HG02840 (cell line): ENCODE results near the gene TERT.
"Not testable (repeated sequence)": the region's sequence is repeated elsewhere in the genome, so short reads cannot be mapped to it uniquely, and the experiment has no call there.

ENCODE experiments used
- ATAC-seq: cut with Tn5 transposase; IDR thresholded peaks from one replicate; pipeline ENCODE4 v1.9.1; 2021; ENCODE audit warnings: mild to moderate bottlenecking, moderate library complexity, moderate number of reproducible peaks; ENCODE audit not compliant: unreplicated experiment, low FRiP score

TERT gene

GRCh38 chr5:1280177-1281037 lies 14.5 kb downstream of the TERT start:
- ATAC-seq = no peak

- ATAC-seq = no peak
Measured at GRCh38 chr5:1279443-1280151, 15.3 kb downstream of the TERT start.

DNA sequence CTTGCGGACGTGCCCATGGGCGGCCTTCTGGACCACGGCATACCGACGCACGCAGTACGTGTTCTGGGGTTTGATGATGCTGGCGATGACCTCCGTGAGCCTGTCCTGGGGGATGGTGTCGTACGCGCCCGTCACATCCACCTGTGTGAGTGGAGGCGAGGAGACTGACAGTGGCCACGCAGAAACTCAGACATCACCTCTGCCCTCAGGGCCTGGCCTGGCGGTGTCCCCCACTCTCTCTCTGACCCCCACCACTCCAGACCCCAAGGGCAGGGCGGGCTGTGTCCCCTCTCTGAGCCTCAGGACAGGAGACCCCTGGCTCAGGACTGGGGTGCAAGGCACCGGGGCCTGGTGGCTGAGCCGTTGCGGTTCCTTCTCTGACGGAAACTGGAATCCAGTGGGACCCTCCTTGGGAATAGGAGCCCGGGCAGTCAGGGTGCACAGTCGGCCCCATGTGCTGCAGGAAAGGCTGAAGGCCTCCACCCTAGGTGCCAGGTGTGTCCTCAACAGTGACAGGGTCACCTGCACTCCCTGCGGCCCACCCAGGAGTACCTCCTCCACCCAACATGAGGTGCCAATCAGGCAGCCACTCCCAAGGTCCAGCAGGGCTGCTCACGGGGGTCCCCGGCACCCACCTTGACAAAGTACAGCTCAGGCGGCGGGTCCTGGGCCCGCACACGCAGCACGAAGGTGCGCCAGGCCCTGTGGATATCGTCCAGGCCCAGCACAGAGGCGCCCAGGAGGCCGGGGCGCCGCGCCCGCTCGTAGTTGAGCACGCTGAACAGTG lies 16.0 kb downstream of the TERT start:
- no peak for ATAC-seq

DNA sequence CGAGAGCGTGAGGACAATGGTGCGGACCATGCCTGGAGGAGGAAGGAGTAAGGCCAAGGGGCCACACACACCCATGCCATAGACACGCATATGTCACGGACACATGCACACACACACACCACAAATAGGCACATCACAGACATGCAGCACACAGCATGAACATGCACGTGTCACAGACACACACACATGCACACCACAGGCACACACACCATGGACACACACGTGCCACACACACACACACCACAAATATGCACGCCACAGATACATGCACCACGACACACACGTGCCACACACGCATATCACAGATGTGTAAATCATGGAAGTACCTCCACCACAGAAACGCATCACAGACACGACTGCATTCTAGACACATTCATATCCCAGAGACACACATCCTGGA lies 16.7 kb downstream of the TERT start:
- no peak for ATAC-seq

DNA sequence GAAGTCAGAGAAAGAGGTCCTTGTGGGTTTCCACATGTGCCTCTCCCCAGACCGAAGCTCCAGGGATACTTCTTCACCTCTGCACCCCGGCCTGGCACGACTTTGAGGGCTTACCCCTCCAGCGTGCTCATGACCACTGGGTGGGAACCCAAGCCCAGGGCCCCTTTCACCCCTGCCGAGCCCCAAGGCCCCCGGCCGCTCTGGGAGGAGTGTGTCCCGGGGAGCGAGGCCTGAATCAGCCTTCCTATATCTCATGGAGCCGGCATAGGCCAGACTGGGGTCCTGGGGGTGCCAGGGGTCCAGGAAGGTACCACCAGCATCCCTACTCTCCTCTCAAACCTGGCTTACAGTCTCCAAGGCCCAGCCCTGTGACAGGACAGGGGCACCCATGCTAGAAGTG lies 17.1 kb downstream of the TERT start:
- no peak for ATAC-seq

GRCh38 chr5:1277331-1277730 lies 17.5 kb downstream of the TERT start:
- no peak for ATAC-seq

DNA sequence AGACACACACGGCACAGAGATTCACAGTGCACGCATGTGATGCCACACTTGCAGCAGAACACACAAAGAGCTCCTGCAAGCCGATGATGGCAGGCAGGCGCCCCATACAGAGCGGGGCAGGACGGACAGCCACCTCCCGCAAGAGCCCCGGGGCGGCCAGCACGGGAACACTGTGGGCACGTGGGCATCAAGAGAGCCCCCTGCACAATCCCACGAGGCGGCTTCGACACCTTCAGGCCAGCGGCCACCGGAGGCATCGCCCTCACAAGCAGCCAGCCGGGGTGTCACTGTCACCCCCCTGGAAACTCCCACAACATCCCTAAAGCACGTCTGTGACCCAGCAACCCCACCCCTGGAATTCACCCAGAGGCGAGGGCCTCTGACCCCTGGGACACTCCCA lies 17.9 kb downstream of the TERT start:
- ATAC-seq = no peak

GRCh38 chr5:1275397-1276391 lies 19.2 kb downstream of the TERT start:
- not testable (repeated sequence) for ATAC-seq

- ATAC-seq = no peak
Measured at GRCh38 chr5:1274471-1274870, 20.4 kb downstream of the TERT start.

DNA sequence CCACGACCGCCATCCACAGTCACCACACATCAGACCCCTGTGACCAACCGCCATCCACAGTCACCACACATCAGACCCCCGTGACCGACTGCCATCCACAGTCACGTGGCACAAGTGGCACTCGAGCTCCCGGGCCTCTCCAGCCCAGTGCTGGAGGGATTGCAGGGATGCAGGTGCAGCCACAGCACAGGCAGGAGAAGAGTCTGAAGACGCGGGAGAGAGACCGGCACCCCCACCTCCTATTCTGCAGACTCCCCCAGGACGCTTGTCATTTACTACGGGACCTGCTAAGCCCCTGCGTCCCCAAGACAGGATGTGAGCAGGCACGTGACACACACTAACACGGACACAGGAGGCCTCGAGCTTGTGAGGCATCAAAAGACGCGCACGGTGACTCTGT lies 21.1 kb downstream of the TERT start:
- ATAC-seq = no peak

DNA sequence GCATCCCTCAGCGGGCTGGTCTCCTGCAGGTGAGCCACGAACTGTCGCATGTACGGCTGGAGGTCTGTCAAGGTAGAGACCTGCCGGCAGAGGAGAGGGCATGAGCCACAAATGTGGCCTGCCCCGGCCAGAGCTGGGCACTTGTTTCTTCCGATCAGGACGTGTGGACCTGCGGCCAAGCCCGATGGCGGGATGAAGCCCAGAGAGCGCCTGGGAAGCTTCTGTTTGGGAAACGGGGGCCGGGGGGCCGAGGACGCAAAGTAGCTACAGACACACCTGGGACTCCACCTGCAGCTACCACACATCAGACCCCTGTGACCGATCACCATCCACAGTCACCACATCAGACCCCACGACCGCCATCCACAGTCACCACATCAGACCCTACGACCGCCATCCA lies 22.7 kb downstream of the TERT start:
- ATAC-seq = no peak

DNA sequence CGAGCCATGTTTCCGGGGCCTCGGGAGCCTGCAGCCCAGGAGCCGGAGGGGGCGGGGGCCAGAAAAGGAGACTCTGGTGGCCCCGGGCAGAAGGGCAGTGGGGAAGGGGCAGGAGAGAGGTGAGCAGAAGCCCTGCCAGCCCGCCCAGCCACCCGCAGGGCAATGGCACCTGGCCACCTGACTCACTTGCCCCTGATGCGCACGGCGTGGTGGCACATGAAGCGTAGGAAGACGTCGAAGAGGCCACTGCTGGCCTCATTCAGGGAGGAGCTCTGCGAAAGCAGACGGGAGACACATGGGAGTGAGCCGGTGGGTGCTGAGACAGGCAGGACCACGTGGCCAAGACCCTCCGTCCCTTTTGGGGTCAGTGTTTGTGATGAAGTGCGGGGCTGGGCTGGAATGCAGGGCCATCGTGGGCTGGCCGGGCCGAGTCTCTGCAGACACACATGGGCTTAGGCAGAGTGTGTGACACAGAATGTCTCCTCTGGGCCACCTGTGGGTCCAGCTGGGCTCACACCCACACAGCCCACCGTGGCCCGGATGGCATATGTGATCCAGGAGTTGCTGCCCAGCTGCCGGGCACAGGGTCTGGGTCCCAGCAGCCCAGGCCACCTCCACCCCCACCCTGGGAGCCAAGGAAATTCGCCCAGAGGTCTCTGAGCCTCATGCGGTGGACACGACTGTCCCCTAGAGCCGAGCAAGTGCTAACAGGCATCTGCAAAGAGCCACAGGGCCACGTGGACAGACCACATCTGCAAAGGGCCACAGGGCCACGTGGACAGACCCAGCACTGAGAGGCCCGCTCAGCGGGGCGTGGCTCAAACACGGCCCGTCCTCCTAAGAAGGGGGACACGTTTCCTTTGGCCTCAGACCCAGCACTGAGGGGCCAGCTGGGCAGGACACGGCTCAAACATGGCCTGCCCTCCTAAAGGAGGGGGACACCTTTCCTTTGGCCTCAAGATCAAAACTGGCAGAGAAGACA lies 23.6 kb downstream of the TERT start:
- ATAC-seq = no peak

DNA sequence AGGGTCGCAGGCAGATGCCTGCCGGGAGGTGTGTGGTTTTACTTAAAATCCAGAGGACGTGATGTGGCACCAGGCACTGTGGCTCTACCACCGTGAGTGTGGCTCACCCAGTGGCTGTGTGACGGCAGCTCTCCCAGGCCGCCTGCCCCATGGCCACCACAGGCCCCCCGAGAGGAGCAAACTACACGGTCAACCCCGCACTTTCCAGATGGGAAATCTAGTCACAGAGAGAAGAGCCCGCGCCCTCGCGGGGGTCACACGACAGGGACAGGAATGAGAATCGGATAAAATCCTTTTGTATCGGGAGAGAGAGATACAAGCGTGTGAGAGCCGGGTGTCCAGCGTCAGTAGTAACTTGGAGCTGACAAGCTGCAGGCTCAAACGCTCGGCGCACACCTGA lies 24.4 kb downstream of the TERT start:
- ATAC-seq = no peak

- no peak for ATAC-seq
Measured at GRCh38 chr5:1268666-1269065, 26.2 kb downstream of the TERT start.

- ATAC-seq = no peak
Measured at GRCh38 chr5:1268056-1268455, 26.8 kb downstream of the TERT start.

DNA sequence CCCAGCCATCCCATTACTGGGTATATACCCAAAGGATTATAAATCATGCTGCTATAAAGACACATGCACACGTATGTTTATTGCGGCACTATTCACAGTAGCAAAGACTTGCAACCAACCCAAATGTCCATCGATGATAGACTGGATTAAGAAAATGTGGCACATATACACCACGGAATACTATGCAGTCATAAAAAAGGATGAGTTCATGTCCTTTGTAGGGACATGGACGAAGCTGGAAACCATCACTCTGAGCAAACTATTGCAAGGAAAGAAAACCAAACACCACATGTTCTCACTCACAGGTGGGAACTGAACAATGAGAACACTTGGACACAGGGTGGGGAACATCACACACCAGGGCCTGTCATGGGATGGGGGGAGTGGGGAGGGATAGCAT lies 27.4 kb downstream of the TERT start:
- not testable (repeated sequence) for ATAC-seq

DNA sequence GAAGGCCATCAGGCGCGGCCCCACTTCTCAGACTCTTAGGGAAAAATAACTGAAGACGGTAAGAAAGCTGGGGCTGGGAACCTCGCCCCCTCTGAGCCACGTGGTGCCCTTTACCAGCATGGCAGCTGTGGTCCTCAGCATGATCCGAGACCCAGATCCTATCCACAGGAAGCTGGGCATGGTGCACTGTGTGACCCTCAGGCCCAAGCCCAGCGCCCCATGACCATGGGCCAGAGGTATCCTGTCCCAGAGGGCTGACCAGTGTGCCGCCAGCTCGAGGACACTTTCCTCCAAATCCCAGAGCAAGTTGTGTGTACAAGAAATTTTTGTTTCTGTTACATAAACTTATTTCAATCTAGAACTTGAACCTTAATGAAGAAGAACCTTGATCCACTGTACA lies 28.1 kb downstream of the TERT start:
- ATAC-seq = no peak

DNA sequence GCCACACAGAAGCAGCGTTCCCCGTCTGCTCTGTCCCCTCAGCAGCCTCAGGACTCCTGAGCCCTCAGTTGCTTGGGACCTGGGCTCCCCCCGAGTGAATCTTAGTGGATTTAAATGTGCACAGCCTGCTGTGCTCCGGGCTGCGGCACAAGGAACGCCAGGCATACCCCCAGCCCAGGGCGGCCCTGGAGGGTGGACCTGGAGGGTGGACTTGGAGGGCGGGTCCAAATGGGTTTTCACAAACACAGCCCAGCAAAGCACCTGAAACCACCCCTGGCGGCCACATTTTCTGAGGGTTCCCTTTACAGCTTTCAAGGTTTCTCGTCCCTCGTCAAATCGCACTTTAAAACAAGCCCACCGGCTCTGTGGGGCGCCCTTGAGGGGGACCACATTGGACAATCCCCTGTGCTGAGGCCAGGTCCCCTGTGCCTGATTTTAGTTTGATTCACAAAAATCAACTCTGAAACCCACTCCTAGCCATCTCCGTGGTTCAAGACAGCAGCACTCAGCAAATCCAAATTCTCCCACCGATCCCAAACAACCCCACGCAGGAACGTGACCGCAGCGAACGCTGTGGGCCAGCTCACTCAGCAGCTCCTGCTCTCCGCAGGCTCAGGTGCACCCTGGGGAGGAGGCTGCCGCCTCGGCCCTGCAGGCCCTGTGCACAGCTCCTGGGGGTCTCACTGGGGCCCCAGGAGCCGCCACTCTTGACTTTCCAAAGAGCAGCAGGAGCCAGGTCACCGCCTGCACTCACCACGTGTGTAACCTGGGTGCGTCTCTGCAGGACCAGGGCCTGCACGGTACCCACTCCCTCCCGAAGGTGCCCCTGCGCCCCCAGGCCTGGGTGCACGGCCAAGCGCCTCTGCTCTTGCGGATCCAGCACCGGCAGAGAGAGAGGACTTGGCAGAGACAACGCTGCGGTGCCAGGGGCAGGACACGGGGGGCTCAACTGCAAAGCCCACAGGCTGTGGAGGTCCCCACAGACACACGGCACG lies 29.1 kb downstream of the TERT start:
- no peak for ATAC-seq
